Fibroblast of skin of scalp (primary cell): ENCODE data around the gene FES.

Source experiments
- DNase-seq: peaks from one replicate; pipeline ENCODE4 v3.0.0-alpha.2; 2013

The FES gene

GRCh38 chr15:90877315-90877714 lies 7.0 kb upstream of the FES start:
- no peak for DNase-seq

GRCh38 chr15:90877996-90878395 lies 6.3 kb upstream of the FES start:
- DNase-seq: no peak

- DNase-seq: no peak
These were observed 5.6 kb upstream of the FES start for GRCh38 chr15:90878660-90879059.

- no peak for DNase-seq
These were observed 4.5 kb upstream of the FES start for GRCh38 chr15:90879730-90880366.

GRCh38 chr15:90880381-90881145 lies 3.7 kb upstream of the FES start:
- DNase-seq: no peak

GRCh38 chr15:90881181-90881977 lies 2.9 kb upstream of the FES start:
- DNase-seq: no peak

- DNase-seq: no peak
These were observed 2.2 kb upstream of the FES start for GRCh38 chr15:90881978-90882721.

GRCh38 chr15:90882781-90883525 lies 1.4 kb upstream of the FES start:
- no peak for DNase-seq

- no peak for DNase-seq
These were observed 753 bp upstream of the FES start for GRCh38 chr15:90883526-90883975.

GRCh38 chr15:90884719-90885431 lies 571 bp downstream of the FES start:
- DNase-seq: no peak

GRCh38 chr15:90885432-90886290 lies 1.4 kb downstream of the FES start:
- peak; percentile 69 for DNase-seq

GRCh38 chr15:90886291-90886614 lies 1.9 kb downstream of the FES start:
- DNase-seq: no peak

- DNase-seq: no peak
These were observed 2.8 kb downstream of the FES start for GRCh38 chr15:90887037-90887481.

GRCh38 chr15:90889313-90889730 lies 5.0 kb downstream of the FES start:
- no peak for DNase-seq

GRCh38 chr15:90889736-90890456 lies 5.6 kb downstream of the FES start:
- no peak for DNase-seq

- no peak for DNase-seq
These were observed 6.5 kb downstream of the FES start for GRCh38 chr15:90890839-90891238.

- DNase-seq: no peak
These were observed 7.1 kb downstream of the FES start for GRCh38 chr15:90891346-90891949.

- no peak for DNase-seq
These were observed 7.7 kb downstream of the FES start for GRCh38 chr15:90892023-90892422.

GRCh38 chr15:90892498-90893174 lies 8.3 kb downstream of the FES start:
- DNase-seq: no peak
